CD4-positive, alpha-beta T cell treated with Interleukin-1 beta for 1 hour (primary cell): ENCODE results near the gene SFTA2.
A peak's percentile ranks its signal among the peaks of the same experiment; 100 is the strongest.
"Not testable (repeated sequence)": the region's sequence is repeated elsewhere in the genome, so short reads cannot be mapped to it uniquely, and the experiment has no call there.

Experiments
- DNase-seq, 2 donors: peaks; one replicate each; pipeline ENCODE4 v3.0.0-alpha.2; 2020 to 2022

The SFTA2 gene

DNA sequence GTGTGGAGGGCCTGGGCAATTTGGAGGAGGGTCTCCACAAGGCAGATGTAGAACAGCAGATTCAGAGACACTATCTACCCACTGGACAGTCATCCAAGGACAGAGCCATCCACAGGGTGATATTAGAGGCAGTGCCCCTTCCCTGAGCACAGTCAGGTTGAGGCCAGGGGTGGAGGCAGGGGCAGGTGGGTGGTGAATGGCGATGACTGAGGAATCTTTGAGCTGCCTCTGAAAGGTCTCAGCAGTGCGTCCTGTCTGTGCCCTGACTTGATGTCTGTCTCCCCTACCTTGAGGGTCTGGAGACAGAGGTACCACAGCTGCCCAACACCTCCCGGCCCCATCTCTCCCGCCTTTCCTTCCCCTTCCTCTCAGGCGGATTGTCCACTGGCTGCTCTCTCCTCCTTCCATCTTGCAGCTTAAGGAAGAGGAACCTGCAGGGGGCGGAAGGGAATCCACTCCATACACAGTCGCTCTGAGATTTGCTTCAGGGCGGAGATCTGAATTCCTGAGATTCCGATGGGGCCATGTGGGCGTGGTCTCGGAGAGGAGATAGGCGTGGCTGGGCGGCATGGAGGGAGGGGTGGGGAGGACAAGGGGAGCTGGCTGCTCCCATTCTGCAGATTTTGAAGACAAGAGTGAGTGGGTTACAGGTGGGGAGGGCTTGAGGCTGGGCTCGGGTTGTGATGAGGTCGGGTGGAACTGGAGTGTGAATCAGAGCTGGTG, 10.5 kb upstream of the SFTA2 start:
- no peak for DNase-seq

DNA sequence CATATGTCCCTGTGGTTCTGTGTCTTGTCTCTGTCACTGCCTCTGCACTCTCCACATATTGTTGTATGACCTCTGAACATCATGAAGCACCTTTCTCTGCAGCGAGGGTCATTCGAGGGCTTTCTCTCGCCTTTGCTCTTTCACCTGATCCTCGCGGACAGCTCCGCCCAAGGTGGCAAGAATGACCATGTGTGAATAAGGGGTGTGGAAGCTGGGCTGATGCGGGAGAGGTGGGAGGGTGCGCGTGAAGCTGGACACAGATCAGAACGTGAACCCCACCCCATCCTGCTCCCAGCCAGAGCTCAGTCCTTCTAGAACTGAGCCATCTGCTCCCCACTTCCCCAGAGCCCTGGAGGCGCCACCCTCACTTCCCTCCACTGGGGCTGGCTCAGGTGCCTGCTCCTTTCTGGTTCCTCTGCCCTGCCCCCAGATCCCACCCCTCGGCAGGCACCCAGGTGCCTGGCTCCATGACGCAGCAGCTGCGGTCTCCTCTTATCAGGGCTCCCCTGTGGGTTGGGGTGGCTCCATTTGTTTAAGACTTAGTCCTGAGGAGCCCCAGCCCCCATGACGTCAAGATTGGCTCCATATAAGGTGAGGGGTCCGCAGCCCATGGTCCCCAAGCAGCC, 8.5 kb upstream of the SFTA2 start, which contains the start of gene MUCL3:
TSS of gene MUCL3 (plus strand) at position 613 of the 626 bp plus-strand sequence. CDS start 27 bp downstream, outside the sequence.
- DNase-seq, result no peak

DNA sequence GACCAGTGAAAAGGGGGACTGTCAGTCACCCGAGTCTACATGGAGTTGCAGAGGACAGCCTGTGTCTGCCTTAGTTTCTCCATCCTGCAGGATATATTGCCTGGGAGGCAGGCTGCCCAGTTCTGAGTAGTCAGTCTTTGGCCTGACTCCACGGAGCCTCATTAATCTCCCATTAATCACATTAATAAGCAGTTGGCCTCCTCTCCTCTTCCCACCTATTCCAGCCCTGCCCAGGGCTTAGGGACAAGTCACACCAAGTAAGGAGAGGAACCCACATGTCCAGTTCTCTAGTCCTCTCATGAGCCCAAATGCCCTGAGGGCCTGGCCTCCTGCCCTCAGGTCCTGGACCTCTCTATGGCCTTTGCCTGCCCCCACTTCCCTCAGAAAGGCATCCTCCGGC, 7.5 kb upstream of the SFTA2 start:
- DNase-seq, result no peak

DNA sequence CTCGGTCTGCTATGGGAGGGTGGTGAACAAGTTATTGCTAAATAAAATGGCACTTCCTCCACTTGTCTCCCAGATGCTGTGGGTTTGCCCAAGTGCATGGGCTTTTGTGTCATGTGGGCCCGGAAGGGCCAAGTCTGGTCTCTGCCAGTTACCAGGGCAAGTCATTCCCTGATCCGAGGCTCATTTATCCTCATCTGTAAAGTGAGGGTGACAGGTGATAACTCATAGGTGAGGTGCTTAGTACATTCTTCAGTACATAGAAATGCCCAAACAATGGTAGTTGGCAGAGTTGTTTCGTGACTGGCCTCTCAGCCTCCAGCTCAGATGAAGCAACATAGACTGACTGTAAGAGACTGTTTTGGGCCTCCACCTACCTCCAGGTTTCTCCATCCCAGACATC, 6.8 kb upstream of the SFTA2 start:
- no peak for DNase-seq

DNA sequence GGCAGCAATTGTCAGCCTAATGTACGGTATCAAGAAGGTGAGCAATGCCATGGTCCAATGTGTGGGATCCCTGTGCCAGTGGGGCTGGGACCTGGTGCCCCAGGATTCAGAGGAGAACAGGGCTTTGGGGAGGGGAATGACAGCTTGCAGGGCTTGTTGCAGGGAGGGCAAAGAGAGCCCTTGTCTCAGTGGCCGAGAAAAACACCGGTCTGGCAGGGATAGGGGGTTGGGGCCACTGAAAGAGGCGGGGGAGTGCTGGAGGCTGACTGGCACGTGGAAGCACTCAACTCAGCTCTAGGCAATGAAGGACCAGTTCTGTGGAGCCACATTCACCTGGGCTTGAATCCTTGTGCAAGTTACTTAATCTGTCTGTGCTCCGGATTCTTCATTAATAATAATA, 5.3 kb upstream of the SFTA2 start:
- DNase-seq, result no peak

DNA sequence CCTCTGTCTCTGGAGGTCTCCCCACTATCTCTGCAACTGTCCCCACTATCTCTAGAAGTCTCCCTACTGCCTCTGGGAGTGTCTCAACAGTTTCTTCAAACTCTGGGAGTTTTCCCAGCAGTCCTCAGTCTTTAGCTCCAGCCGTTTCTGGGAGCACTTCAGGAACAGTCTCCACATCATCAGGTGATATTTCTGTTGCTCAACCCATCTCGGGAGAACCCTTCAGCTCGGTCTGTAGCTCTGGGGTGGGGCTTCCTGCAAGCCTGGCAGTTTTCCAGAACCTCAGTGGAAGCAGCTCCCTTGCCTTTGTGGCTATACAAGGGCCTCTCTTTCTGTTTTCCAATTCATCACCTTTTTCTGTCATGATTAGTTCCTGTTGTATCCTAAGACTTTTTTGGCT, 3.0 kb upstream of the SFTA2 start:
- no peak for DNase-seq

DNA sequence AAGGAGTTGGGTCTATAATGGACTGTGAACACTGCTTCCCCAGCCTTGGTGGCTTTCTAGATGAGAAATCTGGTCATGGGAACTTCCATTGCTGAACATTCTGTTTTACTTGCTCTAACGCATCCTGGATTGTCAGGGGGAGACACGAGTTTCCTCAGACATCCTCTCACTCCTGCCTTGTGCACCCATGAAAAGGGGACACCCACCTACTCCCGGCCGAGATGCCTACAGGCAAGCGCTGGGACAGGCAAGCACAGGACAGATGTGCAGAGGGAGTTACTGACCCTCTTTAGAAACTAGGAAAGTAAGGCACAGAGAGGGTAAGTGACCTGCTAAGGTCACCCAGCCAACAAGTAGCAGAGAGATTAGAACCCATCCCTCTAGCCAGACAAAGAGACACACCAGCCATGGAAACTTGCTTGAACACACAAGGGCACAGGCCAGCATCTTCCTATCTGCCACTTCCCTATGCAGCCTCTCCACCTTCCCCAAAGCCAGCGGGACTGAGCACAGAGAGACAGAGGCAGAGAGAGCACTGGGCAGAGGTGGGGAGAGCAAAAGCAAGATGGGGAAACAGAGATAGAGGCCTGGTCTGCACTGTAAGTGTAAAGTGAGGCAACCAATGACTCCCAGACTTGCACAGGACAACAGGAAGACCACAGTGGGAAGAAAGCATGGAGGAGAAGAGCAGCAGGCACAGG, 845 bp upstream of the SFTA2 start:
- no peak for DNase-seq

DNA sequence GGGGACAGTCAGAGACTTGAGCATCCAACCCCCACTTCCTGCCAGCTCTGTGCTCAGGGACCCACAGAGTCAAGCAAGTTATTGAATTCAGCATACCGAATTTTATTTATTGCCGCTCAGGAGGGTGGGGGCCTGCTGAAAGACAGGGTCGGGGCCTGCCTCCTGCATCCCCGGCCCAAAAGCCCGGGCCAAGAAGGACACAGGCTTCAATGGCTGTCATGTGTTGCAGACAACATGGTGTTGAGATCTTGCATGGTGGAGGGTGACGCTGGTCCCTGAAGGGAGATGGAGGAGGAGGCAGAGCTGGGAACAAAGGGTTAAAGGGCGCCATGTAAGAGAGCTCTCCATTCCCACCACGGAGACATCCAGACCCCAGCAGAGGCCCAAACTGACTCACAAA, 698 bp downstream of the SFTA2 start:
- DNase-seq, result no peak

DNA sequence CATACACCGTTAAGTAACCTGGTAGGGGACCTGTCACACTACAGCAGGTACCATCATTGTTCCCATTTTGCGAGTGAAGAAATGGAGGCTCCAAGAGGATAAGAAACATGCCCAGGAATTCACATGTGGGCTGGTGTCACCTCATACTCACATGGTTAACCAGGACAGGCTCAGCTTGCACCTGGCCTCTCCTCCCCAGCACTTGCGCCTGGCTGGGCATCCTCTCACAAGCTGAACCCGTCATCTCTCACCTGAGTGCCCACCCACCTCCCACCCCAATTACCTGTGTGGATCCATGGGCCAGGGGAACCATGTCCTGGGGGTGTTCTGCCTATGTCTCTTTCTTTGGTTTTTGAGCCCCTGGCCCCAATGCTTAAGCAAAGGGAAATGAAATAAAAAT, 1.5 kb downstream of the SFTA2 start:
- no peak for DNase-seq

DNA sequence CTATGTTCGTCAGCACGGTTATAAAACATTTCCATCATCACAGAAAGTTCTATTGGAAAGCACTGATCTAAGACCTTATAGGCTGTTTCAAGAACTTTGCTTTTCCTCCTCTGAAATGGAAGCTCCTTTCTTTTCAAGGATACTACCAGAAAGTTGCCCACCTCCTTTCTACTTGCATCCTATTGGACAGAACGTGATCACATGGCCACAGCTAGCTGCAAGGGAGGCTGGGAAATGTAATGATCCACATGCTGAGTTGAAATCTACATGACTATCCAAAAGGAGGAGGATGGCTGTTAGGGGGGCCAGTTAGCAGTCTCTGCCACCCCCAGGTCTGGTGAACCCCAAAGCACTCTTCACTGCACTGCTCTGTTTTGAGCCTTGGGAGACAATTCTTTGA, 3.3 kb downstream of the SFTA2 start:
- DNase-seq, result no peak

DNA sequence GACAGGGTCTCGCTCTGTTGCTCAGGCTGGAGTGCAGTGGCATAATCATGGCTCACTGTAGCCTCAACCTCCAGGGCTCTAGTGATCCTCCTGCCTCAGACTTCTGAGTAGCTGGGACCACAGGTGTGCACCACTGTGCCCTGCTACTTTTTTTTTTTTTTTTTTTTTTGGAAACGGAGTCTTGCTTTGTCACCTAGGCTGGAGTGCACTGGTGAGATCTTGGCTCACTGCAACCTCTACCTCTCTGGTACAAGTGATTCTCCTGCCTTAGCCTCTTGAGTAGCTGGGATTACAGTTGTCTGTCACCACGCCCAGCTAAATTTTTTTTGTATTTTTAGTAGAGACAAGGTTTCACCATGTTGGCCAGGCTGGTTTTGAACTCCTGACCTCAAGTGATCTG, 4.9 kb downstream of the SFTA2 start:
- DNase-seq, result not testable (repeated sequence)

DNA sequence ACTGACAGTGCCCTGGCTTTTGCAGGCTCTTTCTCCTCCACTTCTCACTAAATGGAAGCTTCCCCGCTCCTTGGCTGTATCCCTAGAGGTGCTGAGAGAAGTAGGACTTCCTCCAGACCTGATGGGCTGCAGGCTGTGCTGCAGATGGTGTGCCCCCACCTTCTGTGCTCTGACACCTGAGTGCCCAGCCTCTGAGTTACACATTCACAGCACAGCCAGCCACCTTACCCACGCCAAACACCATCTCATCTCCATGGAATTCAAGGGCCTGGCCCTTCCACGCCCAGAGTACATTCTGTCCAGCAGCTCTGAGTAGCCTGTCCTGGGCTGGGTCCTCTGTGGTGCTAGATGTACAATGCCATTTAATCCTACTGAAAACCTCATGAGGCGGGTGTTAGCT, 5.3 kb downstream of the SFTA2 start:
- no peak for DNase-seq

DNA sequence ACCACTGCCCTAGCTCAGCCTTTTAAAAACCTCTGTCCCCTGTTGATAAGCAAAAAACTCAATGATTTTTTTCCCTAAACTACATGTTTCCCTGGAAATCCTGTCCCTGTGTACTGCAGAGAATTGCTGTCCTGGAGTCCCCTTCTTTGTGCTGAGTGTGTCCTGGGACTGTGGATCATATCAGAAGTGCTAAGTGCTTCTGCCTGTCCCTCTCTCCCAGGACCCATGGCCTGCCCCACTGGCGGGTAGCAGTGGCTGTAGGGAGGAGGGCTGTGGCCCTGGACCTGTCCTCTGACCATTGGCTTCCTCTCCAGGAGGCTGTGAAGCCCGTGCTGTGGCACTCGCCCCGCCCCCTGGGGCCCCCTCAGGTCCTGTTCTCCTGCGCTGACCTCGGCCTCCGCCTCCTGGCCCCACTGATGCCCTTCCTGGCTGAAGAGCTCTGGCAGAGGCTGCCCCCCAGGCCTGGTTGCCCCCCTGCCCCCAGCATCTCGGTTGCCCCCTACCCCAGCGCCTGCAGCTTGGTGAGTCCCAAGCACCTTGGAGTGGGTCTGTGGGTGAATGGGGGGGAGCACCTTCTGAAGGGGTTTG, 7.8 kb downstream of the SFTA2 start:
- DNase-seq, result not testable (repeated sequence)

DNA sequence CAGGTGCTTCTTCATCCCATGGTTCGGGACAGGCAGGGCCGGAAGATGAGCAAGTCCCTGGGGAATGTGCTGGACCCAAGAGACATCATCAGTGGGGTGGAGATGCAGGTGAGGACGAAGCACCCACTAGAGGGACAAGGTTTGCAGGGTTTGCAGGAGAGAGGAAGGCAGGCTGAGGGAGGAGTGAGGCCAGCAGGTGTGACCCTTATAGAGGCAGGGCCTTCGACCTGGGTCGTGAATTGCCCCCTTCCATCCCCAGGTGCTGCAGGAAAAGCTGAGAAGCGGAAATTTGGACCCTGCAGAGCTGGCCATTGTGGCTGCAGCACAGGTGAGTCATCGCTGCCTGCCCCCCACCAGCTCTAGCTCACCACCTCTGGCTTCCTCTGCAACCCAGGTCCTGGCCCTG, 9.5 kb downstream of the SFTA2 start:
- no peak for DNase-seq

DNA sequence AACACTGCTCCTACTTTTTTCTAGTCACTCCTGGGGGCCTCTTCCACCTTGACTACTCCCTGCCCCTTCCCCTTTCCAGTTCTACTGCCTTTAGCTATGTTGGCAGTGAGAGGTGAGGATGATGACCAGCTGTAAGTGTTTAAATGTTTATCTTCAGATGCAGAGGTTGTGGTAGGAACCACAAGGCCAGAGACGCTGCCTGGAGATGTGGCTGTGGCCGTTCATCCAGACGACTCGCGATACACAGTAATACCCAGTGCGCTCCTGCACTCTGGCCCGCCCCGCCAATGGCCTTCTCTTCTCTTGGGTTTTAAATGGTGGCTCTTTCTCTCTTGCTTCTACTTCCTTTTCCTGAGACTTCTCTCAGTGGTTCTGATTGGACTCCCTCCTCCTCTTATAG, 13.3 kb downstream of the SFTA2 start:
- no peak for DNase-seq

DNA sequence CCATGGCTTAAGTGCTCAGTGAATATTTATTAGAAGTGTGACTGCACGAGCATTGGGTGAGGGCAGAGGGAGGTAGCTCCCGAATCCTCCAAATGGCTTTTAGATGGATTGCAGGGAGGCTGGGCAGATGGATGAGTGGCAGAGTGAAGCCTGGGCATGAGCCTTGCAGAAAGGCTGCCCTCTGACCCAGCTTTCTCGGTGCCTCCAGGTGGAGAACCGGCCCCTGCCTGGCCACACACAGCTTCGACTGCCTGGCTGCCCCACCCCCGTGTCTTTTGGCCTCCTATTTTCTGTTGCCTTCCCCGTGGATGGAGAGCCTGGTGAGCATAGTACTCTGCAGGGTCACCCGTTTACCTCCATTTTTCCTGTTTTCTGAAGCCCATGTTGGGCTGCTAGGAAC, 14.5 kb downstream of the SFTA2 start:
- no peak for DNase-seq

DNA sequence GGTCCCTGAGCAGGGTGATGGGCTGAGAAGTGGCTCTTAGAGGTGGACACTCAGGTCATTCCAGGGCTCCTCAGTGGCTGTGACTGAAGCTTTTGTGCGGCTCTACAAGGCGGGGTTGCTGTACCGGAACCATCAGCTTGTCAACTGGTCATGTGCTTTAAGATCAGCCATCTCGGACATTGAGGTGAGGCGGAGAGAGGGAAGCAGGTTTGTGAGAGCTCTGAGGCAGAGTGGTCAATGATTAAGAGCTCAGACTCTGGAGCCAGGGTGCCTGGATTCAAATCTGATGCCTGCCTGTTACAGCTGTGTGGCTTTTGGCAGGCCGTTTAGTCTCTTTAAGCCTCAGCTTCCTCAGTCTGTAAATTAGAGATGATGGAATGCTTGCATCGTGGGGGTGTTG, 14.9 kb downstream of the SFTA2 start:
- DNase-seq, result no peak

DNA sequence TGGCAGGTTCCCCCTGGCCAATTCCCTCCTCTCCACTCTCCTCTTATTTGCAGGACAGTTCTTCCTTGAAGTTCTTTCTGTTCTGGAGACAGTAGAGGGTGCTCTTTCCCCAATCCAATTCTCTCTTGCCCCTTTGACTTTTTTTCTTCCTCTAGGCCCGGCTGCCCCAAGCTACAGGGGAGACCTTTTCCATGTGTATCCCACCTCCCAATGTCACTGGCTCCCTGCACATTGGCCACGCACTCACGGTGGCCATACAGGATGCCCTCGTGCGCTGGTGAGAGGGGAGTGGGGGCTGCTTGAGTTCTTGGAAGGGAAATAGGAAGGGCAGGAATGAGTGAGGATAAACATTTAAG, 16.4 kb downstream of the SFTA2 start:
- peak in 1 of 2 donors; percentile 45 for DNase-seq

DNA sequence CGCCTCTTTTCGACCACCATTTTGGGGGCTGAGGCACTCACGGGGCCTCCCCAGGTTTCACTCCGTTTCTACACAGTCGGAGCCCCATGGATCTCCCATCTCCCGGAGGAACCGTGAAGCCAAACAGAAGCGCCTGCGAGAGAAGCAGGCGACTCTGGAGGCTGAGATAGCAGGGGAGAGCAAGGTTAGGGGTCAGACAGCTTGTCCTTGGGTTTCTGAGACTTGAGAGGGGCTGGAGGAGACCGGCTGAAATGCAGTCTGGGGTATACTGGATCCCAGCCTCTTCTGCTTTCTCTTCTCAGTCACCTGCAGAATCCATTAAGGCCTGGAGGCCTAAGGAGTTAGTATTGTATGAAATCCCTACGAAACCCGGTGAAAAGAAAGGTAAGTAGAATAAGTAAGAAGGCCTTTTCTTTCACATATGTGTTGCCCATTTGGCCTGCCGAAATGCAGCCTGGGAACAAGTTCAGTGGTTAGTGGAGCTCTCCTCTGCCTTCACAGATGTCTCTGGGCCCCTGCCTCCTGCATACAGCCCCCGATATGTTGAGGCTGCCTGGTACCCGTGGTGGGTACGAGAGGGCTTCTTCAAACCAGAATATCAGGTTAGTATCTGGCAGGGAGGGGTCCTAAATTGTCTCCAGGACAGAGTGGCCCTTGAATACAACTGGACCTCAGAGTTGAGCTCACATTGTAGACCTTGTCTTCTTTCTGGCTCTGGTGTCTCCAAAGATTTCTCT, 16.9 kb downstream of the SFTA2 start:
- no peak for DNase-seq

DNA sequence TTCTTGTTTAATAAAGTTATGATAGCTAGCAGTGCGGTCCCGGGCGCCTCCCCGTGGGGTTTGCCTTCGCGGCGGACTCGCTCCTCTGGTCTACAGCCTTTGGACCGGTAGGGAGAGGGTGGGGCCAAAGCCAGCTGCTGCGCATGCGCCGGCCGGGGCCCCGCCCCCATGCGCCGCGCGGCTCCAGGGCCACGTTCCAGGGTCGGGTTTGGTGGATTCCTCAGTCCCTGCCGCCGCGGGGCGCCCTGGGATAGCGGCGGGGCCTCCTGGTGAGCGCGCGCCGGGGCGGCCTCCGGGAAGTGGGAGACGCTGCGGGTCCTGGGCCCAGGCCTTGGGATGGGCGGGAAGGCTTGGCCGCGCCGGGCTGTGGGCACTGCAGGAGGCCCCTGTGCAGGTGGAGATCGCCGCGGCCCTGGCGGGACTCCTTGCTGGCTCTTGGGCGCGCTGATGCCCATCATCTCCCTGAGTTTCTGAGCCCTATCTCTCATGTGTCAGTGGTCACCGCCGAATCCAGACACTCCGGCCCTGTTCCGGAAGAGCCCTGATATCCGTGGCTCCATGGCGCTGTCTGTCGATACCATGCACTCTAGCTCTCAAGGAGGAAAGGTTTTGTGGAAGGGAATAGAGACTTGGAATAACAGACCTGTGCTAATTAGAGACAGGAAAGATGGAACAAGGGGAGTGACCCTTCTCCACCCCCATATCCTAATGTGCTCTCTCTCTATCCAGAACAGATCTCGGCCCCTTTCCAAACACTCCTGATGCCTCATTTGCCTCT, 17.7 kb downstream of the SFTA2 start, which contains the start of gene VARS2:
TSS of gene VARS2 (plus strand) at position 163 of the 778 bp plus-strand sequence. CDS start at position 762, 599 bp downstream.
- DNase-seq, result peak; percentile 90 to 92

DNA sequence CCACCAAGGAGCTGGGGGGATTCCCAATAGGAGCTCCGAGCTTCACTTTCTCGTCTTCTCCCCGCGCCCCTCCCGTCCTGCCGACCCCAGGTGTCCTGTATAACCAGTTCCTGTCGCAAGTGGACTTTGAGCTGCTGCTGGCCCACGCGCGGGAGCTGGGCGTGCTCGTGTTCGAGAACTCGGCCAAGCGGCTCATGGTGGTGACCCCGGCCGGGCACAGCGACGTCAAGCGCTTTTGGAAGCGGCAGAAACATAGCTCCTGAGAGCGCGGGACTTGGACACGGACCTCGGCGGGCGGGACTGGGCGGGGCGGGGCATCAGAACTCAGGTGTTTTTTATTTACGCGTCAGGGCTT, 18.3 kb downstream of the SFTA2 start:
- no peak for DNase-seq
